ENCODE measurements around the gene TTC3.
"Not testable (repeated sequence)": the region's sequence is repeated elsewhere in the genome, so short reads cannot be mapped to it uniquely, and the experiment has no call there.

Gene TTC3

GRCh38 chr21:37139902-37140301 is 66.8 kb downstream of the TTC3 start:
- Mint-ChIP-seq H3K27ac (no peak overlapping the region), H3K4me1 (ENCODE audit: low read depth) (peaks cover 16% of the 10 kb centered on the region), H3K36me3 (peaks cover 40% of the 10 kb centered on the region), H3K9me3 (ENCODE audit: low read depth) (no peaks in the 10 kb centered on the region), H3K4me3 (no peak overlapping the region), H3K27me3 (no peaks in the 10 kb centered on the region)

- H3K9me3 Mint-ChIP-seq (ENCODE audit: low read depth); H3K4me3 Mint-ChIP-seq; H3K27ac Mint-ChIP-seq; H3K4me1 Mint-ChIP-seq (ENCODE audit: low read depth); H3K27me3 Mint-ChIP-seq: not testable (repeated sequence)
- H3K36me3 Mint-ChIP-seq = peaks cover 19% of the 10 kb centered on the region
Observed at GRCh38 chr21:37143392-37143791, 70.3 kb downstream of the TTC3 start.

GRCh38 chr21:37145635-37146111 is 72.6 kb downstream of the TTC3 start:
- Mint-ChIP-seq H3K9me3 (ENCODE audit: low read depth) (no peaks in the 10 kb centered on the region), H3K4me3 (no peak overlapping the region), H3K36me3 (peaks cover 23% of the 10 kb centered on the region), H3K27ac (peak overlapping the region; percentile 22), H3K4me1 (ENCODE audit: low read depth) (no peaks in the 10 kb centered on the region), H3K27me3 (no peaks in the 10 kb centered on the region)

GRCh38 chr21:37146320-37147235 is 73.5 kb downstream of the TTC3 start:
- Mint-ChIP-seq H3K27me3 (no peaks in the 10 kb centered on the region), H3K4me3 (no peak overlapping the region), H3K36me3 (peaks cover 24% of the 10 kb centered on the region), H3K9me3 (ENCODE audit: low read depth) (no peaks in the 10 kb centered on the region), H3K27ac (peak overlapping the region; percentile 22), H3K4me1 (ENCODE audit: low read depth) (no peaks in the 10 kb centered on the region)

GRCh38 chr21:37149411-37149810 is 76.4 kb downstream of the TTC3 start:
- Mint-ChIP-seq H3K27ac (no peak overlapping the region), H3K4me3 (no peak overlapping the region), H3K27me3 (no peaks in the 10 kb centered on the region), H3K4me1 (ENCODE audit: low read depth) (no peaks in the 10 kb centered on the region), H3K9me3 (ENCODE audit: low read depth) (no peaks in the 10 kb centered on the region), H3K36me3 (peaks cover 20% of the 10 kb centered on the region)

GRCh38 chr21:37153196-37153934 is 80.3 kb downstream of the TTC3 start:
- Mint-ChIP-seq H3K27me3 (no peaks in the 10 kb centered on the region), H3K27ac (no peak overlapping the region), H3K36me3 (peaks cover 17% of the 10 kb centered on the region), H3K4me1 (ENCODE audit: low read depth) (no peaks in the 10 kb centered on the region), H3K4me3 (no peak overlapping the region), H3K9me3 (ENCODE audit: low read depth) (no peaks in the 10 kb centered on the region)

GRCh38 chr21:37153935-37154350 is 80.9 kb downstream of the TTC3 start:
- Mint-ChIP-seq H3K36me3 (peaks cover 20% of the 10 kb centered on the region), H3K27ac (no peak overlapping the region), H3K4me1 (ENCODE audit: low read depth) (peaks cover 2% of the 10 kb centered on the region), H3K9me3 (ENCODE audit: low read depth) (no peaks in the 10 kb centered on the region), H3K4me3 (no peak overlapping the region), H3K27me3 (no peaks in the 10 kb centered on the region)

GRCh38 chr21:37155186-37155585 is 82.1 kb downstream of the TTC3 start:
- H3K9me3 Mint-ChIP-seq (ENCODE audit: low read depth) = no peaks in the 10 kb centered on the region
- H3K4me3 Mint-ChIP-seq = no peak overlapping the region
- H3K27me3 Mint-ChIP-seq = no peaks in the 10 kb centered on the region
- peaks cover 6% of the 10 kb centered on the region for H3K4me1 Mint-ChIP-seq (ENCODE audit: low read depth)
- peaks cover 22% of the 10 kb centered on the region for H3K36me3 Mint-ChIP-seq
- no peak overlapping the region for H3K27ac Mint-ChIP-seq

- H3K36me3 Mint-ChIP-seq = peaks cover 18% of the 10 kb centered on the region
- no peak overlapping the region for H3K4me3 Mint-ChIP-seq
- H3K27ac Mint-ChIP-seq = no peak overlapping the region
- H3K9me3 Mint-ChIP-seq (ENCODE audit: low read depth) = no peaks in the 10 kb centered on the region
- peaks cover 6% of the 10 kb centered on the region for H3K4me1 Mint-ChIP-seq (ENCODE audit: low read depth)
- no peaks in the 10 kb centered on the region for H3K27me3 Mint-ChIP-seq
Observed at GRCh38 chr21:37157938-37158337, 84.9 kb downstream of the TTC3 start.

GRCh38 chr21:37159053-37159776 is 86.2 kb downstream of the TTC3 start:
- Mint-ChIP-seq H3K27me3 (no peaks in the 10 kb centered on the region), H3K4me3 (no peak overlapping the region), H3K4me1 (ENCODE audit: low read depth) (peaks cover 6% of the 10 kb centered on the region), H3K36me3 (peaks cover 15% of the 10 kb centered on the region), H3K27ac (no peak overlapping the region), H3K9me3 (ENCODE audit: low read depth) (no peaks in the 10 kb centered on the region)

- no peak overlapping the region for H3K27ac Mint-ChIP-seq
- no peaks in the 10 kb centered on the region for H3K27me3 Mint-ChIP-seq
- peaks cover 6% of the 10 kb centered on the region for H3K4me1 Mint-ChIP-seq (ENCODE audit: low read depth)
- peaks cover 15% of the 10 kb centered on the region for H3K36me3 Mint-ChIP-seq
- no peak overlapping the region for H3K4me3 Mint-ChIP-seq
- H3K9me3 Mint-ChIP-seq (ENCODE audit: low read depth) = no peaks in the 10 kb centered on the region
Observed at GRCh38 chr21:37159949-37160348, 86.9 kb downstream of the TTC3 start.

- Mint-ChIP-seq H3K36me3 (peaks cover 9% of the 10 kb centered on the region), H3K4me3 (no peak overlapping the region), H3K4me1 (ENCODE audit: low read depth) (peaks cover 2% of the 10 kb centered on the region), H3K27ac (no peak overlapping the region), H3K27me3 (no peaks in the 10 kb centered on the region), H3K9me3 (ENCODE audit: low read depth) (no peaks in the 10 kb centered on the region)
Observed at GRCh38 chr21:37164742-37165141, 91.7 kb downstream of the TTC3 start.

- Mint-ChIP-seq H3K36me3 (peaks cover 11% of the 10 kb centered on the region), H3K27ac (no peak overlapping the region), H3K4me1 (ENCODE audit: low read depth) (peaks cover 2% of the 10 kb centered on the region), H3K9me3 (ENCODE audit: low read depth) (no peaks in the 10 kb centered on the region), H3K27me3 (no peaks in the 10 kb centered on the region), H3K4me3 (no peak overlapping the region)
Observed at GRCh38 chr21:37165586-37165985, 92.5 kb downstream of the TTC3 start.

- no peaks in the 10 kb centered on the region for H3K9me3 Mint-ChIP-seq (ENCODE audit: low read depth)
- H3K27ac Mint-ChIP-seq = no peak overlapping the region
- peaks cover 2% of the 10 kb centered on the region for H3K4me1 Mint-ChIP-seq (ENCODE audit: low read depth)
- H3K27me3 Mint-ChIP-seq = no peaks in the 10 kb centered on the region
- no peak overlapping the region for H3K4me3 Mint-ChIP-seq
- H3K36me3 Mint-ChIP-seq = peaks cover 9% of the 10 kb centered on the region
Observed at GRCh38 chr21:37166733-37167132, 93.7 kb downstream of the TTC3 start.

- Mint-ChIP-seq H3K27me3 (no peaks in the 10 kb centered on the region), H3K27ac (no peak overlapping the region), H3K36me3 (peaks cover 16% of the 10 kb centered on the region), H3K9me3 (ENCODE audit: low read depth) (no peaks in the 10 kb centered on the region), H3K4me1 (ENCODE audit: low read depth) (peaks cover 2% of the 10 kb centered on the region), H3K4me3 (no peak overlapping the region)
Observed at GRCh38 chr21:37168666-37169065, 95.6 kb downstream of the TTC3 start.

Measured in activated naive CD8-positive, alpha-beta T cell (primary cell).